Forelimb muscle (tissue), 1 donor: ENCODE measurements around the gene TMEFF2. TPM values are rescaled to one million over a fixed set of nuclear protein-coding genes. Genes with fewer than 3 reads are reported as not detected.

ENCODE experiments used
- DNase-seq: peaks from one replicate; pipeline ENCODE4 v3.0.0-alpha.2; 2013; ENCODE audit warnings: low read depth
- polyA plus RNA-seq: library from polyadenylated mRNA; unstranded; fragments of 120-200 nt; gene quantifications from one replicate; pipeline ENCODE4 v1.2.1, GENCODE V29; 2013; ENCODE audit not compliant: insufficient read length

Gene TMEFF2
- polyA plus RNA-seq, 1 donor, result 22.9 TPM

GRCh38 chr2:192067631-192068030 lies 127.1 kb downstream of the TMEFF2 start:
- no peak for DNase-seq

DNA sequence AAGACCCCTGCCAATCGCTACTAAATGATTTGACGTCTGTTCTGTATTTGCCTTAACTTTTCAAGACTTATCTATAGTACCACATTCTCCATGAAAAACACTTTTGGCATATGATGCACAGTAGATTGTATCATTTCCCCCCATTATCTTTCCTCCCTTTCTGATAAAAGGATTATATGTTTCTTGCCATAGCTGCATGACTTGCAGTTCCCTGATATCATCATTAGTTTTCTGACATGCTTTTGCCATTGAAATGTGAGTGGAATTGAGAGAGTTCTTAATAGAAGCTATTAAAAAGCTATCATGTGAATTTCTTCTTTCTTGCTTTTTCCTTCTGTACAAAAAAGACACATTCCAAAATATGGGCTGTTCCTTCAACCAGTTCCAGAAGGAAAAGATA lies 130.3 kb downstream of the TMEFF2 start:
- DNase-seq, result no peak

GRCh38 chr2:192060161-192060560 lies 134.6 kb downstream of the TMEFF2 start:
- no peak for DNase-seq

GRCh38 chr2:192059266-192059665 lies 135.5 kb downstream of the TMEFF2 start:
- DNase-seq, result no peak

- no peak for DNase-seq
These were observed 140.8 kb downstream of the TMEFF2 start for GRCh38 chr2:192053921-192054320.

DNA sequence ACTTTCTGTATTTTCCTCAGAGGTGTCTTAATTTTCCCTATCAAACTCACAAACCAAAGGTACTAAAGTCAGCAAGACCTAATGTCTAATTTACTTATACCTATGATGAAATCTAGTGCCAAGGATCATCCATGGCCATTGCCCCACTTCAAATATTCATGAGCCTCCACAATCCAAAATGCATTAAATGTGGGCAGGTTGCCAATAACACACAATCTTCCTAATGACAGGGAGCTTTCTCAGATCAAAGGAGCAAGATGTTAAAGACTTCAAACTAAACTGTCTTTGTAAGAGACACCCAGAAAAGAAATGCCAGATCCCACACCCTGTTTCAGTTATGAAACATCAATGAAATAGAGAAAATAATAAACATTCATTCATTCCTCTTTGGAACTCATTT lies 143.2 kb downstream of the TMEFF2 start:
- no peak for DNase-seq

DNA sequence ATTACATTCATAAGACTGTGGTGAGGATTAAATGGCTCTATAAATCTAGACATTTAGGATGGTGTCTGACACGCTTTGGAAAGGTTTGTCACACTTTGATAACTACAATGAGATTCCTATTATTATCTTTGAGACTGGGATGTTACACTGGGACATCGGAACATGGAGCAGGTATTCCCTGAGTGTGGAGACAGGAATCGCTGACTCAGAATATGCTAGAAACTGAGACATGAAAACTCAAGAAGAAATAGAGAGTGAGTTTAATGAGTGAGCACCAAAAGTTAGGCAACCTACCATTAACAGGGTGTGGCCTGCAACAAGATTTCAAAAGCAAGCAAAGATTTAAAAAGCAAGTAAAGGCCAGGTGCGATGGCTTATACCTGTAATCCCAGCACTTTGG lies 145.4 kb downstream of the TMEFF2 start:
- no peak for DNase-seq

GRCh38 chr2:192047315-192048107 lies 147.2 kb downstream of the TMEFF2 start:
- no peak for DNase-seq

DNA sequence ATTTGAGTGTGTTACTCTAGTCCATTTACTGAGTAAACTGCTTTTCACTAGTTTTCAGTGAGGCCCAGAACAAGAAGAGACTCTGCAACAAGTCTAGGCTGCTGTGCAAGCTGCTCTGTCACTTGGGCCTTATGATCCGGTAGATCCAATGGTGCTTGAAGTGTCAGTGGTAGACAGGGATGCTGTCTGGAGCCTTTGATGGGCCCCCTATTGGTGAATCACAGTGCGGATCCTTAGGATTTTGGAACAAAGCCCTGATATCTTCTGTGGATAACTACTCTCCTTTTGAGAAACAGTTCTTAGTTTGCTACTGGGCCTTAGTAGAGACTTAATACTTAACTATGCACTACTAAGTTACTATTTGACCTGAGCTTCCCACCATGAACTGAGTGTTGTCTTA lies 150.2 kb downstream of the TMEFF2 start:
- no peak for DNase-seq

- DNase-seq, result no peak
These were observed 151.4 kb downstream of the TMEFF2 start for GRCh38 chr2:192043216-192043870.

DNA sequence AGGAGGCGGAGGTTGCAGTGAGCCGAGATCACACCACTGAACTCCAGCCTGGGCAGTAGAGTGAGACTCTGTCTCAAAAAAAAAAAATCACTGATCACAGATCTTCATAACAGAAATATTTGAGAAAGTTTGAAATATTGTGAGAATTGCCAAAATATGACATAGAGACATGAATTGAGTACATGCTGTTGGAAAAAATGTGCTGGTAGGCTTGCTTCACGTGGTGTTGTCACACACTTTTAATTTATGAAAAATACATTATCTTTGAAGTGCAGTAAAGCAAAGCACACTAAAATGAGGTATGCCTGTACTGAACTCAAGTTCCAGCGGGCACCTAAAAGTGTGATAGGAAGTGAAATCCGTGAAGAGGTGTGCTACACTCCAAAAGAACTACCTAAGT lies 152.6 kb downstream of the TMEFF2 start:
- no peak for DNase-seq

GRCh38 chr2:192038110-192038509 lies 156.6 kb downstream of the TMEFF2 start:
- DNase-seq, result no peak

DNA sequence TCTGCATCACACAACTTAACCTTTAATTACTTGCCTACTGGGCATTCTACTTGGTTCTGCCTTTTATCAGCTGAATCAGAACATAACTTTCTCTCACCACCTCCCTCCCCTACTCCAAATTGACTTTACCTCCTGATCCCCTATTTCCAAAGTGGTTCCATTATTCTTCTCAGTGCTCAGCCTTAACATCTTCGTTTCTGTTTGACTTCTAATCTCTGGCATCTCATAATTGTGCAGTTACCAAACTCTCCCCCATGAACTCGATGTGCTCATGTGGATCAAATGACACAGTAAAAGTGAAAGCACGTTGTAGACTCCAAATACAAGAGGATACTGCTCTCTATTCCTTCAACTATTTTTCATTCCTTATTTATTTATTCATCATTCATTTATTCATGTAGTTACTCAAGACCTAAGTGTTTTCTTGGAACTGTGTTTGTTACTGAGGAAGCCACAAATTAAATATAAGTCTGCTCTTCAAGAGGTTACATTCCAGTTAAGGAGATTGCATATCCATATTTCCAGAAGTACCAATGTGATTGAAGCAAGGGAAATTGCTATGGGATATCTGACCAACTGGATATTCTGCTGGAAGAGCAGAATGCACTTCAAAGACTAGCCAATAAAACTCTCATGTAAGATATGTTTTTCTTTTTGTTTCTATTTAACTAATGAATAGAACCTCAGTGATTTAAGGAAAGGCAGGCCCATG lies 158.8 kb downstream of the TMEFF2 start:
- no peak for DNase-seq

- no peak for DNase-seq
These were observed 163.9 kb downstream of the TMEFF2 start for GRCh38 chr2:192030856-192031255.

GRCh38 chr2:192030289-192030688 lies 164.4 kb downstream of the TMEFF2 start:
- no peak for DNase-seq

GRCh38 chr2:192029089-192029488 lies 165.6 kb downstream of the TMEFF2 start:
- no peak for DNase-seq

GRCh38 chr2:192026825-192027120 lies 168.0 kb downstream of the TMEFF2 start:
- DNase-seq, result peak; percentile 20

DNA sequence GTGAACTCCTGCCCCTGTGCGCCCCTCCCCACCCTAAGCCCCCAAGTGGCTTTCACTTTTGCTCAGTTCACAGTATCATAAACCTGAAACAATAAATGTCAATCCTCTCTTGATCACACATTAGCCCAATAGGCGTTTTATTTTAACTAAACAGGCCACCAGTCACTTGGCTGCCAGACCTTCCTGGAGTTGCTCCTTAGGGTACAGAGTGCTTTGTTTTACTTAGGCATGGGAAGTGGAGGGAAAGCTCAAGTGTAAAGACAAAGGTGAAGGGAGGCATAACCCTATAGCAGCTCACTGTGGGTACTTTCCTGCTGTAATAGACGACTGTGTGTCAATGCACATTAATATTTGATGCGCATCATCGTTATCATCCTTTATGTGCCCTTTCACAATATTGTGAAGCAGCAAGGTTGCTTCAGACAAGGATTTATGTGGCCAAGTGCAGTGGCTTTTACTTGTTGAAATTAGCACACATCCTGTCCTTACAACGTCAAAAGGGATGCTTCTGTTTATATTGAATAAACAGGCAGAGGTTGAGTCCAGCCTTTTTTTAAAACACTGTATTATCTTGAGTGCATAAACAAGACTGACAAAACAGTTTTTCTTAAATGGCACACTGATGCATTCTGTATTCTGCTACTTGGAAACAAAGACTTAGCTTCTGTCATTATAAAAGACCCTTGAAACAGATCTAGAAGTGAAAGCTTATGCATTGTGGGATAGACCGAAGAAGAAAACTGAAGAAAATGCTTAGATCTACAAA lies 168.5 kb downstream of the TMEFF2 start:
- DNase-seq, result no peak

DNA sequence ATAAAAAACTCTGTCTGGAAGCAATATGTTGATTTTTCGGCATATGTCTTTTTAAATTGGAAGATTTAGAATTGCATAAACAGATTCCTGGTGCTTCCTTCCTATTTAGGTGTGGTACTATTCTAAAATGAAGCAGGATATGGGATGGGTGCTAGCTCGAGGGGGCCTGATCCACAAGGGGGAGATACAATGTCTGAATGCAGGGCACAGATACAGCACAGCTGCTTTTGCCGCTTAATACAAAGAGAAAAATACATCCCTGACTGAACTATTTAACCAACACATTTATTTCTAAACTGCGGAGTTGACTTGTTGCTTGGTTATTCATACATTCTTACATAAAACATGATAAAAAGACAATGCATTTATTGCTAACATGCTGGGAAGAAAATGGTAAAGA lies 169.1 kb downstream of the TMEFF2 start:
- DNase-seq, result no peak

GRCh38 chr2:192023006-192023405 lies 171.7 kb downstream of the TMEFF2 start:
- no peak for DNase-seq

GRCh38 chr2:192017844-192018243 lies 176.9 kb downstream of the TMEFF2 start:
- no peak for DNase-seq

DNA sequence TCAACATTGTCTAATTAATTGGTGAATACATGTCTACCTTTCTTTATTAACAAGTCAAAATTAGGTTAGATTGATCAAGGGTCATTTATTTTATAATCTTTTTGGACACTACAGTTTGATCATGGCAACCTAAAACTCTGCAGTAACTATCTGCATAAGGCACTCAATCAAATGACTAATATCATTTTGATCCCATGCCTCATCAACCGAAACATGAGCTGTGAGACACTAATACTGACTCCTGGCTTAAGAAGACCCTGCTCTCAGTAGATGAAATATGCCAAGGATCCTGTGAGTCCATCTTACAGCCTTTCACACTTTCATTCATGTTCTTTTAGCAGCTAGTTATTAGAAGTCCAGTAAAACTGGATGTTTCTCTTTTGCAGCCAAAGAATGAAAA lies 178.5 kb downstream of the TMEFF2 start:
- DNase-seq, result no peak
